Breast epithelium (tissue), 3 donors: ENCODE measurements around the gene SMIM20.

ENCODE experiments used
- CTCF ChIP-seq, 3 donors: fragments of 450-650 bp; IDR thresholded peaks; one replicate each; pipeline ENCODE4 v1.5.1; 2016 to 2017; ENCODE audit warnings: antibody characterized with exemption in 3 of 3, mild to moderate bottlenecking in 3 of 3, moderate library complexity in 3 of 3
- POLR2A ChIP-seq: fragments of 450-650 bp; IDR thresholded peaks from one replicate; pipeline ENCODE4 v1.6.1; 2016; ENCODE audit warnings: antibody characterized with exemption, mild to moderate bottlenecking, moderate library complexity
- POLR2AphosphoS5 ChIP-seq, 3 donors: sonication (generic); formaldehyde crosslinking; IDR thresholded peaks; one replicate each; pipeline ENCODE4 v1.6.1; 2017; ENCODE audit warnings: antibody characterized with exemption in 3 of 3

GRCh38 chr4:25949173-25949748, 35.2 kb downstream of the SMIM20 start:
- TF ChIP-seq CTCF (IDR thresholded peaks at IDR 0.05), result no peak
- TF ChIP-seq POLR2A, result no peak
- TF ChIP-seq POLR2AphosphoS5 (IDR thresholded peaks at IDR 0.05), result no peak
